Measurements from ENCODE around the gene SMG6.

Gene SMG6

DNA sequence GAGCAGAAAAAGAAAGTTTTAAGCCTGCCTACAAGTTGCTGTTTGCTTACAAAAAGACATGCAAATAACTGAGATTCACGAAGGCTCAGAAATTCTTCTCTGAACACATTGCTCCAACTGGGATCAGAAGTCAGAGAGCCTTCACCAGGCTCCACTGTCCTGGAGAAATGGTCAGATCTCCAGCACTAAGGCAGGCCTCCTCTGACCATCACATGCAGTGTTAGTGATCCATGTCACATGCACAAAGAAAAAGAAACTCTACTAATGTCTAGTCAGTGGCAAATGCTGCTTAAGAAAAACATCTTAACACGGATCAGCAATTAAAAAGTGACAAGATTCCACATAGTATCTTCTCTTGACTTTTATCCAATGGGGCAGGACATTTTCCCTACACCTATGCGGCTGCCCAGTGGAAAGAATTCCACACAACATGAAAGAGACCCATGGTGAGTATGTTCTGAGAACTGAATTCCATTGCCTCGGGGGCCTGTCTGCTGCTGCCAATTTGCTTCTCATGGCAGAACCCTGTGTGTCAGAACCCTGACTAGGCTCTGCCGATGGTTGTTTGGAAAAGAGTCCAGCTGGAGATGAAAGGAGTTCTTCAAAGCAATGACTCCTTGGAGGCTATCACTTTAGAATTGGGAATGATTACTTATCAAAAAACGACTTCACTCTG is 152.1 kb downstream of the SMG6 start:
- TF ChIP-seq ESRRG (CRISPR knock-in tag; IDR thresholded peaks at IDR 0.05): no peak
- TF ChIP-seq GLIS3 (CRISPR knock-in tag; IDR thresholded peaks at IDR 0.05): no peak
- TF ChIP-seq, protein P1, sequence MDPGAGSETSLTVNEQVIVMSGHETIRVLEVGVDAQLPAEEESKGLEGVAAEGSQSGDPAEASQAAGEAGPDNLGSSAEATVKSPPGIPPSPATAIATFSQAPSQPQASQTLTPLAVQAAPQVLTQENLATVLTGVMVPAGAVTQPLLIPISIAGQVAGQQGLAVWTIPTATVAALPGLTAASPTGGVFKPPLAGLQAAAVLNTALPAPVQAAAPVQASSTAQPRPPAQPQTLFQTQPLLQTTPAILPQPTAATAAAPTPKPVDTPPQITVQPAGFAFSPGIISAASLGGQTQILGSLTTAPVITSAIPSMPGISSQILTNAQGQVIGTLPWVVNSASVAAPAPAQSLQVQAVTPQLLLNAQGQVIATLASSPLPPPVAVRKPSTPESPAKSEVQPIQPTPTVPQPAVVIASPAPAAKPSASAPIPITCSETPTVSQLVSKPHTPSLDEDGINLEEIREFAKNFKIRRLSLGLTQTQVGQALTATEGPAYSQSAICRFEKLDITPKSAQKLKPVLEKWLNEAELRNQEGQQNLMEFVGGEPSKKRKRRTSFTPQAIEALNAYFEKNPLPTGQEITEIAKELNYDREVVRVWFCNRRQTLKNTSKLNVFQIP (CRISPR knock-in tag; IDR thresholded peaks at IDR 0.05; ENCODE audit: borderline replicate concordance, low read depth): no peak
- no peak for ATAC-seq

DNA sequence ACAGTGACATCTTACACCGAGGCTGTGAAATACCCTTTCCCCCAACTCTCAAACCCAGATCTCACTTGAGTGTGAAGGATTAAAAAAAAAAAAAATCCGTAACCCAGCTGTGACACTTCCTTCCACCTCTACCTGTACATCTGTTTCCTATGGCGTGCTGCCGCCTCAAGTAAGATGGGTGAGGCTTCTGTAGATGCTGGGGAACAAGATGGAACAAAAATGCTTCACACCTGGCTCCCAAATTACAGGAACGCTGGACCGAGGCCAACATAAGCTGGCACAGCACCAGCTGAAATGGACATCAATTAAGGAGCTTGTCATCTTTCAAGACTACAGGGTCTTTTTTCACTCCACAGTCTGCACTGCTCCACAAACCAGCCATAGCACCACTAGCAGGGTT is 152.8 kb downstream of the SMG6 start:
- no peak for TF ChIP-seq SNAI2 (CRISPR knock-in tag; IDR thresholded peaks at IDR 0.05)
- TF ChIP-seq, protein P2, sequence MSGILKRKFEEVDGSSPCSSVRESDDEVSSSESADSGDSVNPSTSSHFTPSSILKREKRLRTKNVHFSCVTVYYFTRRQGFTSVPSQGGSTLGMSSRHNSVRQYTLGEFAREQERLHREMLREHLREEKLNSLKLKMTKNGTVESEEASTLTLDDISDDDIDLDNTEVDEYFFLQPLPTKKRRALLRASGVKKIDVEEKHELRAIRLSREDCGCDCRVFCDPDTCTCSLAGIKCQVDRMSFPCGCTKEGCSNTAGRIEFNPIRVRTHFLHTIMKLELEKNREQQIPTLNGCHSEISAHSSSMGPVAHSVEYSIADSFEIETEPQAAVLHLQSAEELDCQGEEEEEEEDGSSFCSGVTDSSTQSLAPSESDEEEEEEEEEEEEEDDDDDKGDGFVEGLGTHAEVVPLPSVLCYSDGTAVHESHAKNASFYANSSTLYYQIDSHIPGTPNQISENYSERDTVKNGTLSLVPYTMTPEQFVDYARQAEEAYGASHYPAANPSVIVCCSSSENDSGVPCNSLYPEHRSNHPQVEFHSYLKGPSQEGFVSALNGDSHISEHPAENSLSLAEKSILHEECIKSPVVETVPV (CRISPR knock-in tag; IDR thresholded peaks at IDR 0.05): no peak
- TF ChIP-seq ISL1 (CRISPR knock-in tag; IDR thresholded peaks at IDR 0.05): no peak
- TF ChIP-seq ZNF565 (CRISPR knock-in tag; conservative IDR thresholded peaks at IDR 0.05; ENCODE audit: low read depth): no peak
- TF ChIP-seq, protein P3, sequence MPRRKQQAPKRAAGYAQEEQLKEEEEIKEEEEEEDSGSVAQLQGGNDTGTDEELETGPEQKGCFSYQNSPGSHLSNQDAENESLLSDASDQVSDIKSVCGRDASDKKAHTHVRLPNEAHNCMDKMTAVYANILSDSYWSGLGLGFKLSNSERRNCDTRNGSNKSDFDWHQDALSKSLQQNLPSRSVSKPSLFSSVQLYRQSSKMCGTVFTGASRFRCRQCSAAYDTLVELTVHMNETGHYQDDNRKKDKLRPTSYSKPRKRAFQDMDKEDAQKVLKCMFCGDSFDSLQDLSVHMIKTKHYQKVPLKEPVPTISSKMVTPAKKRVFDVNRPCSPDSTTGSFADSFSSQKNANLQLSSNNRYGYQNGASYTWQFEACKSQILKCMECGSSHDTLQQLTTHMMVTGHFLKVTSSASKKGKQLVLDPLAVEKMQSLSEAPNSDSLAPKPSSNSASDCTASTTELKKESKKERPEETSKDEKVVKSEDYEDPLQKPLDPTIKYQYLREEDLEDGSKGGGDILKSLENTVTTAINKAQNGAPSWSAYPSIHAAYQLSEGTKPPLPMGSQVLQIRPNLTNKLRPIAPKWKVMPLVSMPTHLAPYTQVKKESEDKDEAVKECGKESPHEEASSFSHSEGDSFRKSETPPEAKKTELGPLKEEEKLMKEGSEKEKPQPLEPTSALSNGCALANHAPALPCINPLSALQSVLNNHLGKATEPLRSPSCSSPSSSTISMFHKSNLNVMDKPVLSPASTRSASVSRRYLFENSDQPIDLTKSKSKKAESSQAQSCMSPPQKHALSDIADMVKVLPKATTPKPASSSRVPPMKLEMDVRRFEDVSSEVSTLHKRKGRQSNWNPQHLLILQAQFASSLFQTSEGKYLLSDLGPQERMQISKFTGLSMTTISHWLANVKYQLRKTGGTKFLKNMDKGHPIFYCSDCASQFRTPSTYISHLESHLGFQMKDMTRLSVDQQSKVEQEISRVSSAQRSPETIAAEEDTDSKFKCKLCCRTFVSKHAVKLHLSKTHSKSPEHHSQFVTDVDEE (CRISPR knock-in tag; IDR thresholded peaks at IDR 0.05): no peak
- TF ChIP-seq CSDC2 (CRISPR knock-in tag; IDR thresholded peaks at IDR 0.05): no peak
- TF ChIP-seq ZNF8 (CRISPR knock-in tag; IDR thresholded peaks at IDR 0.05): no peak
- TF ChIP-seq ZFP30 (CRISPR knock-in tag; IDR thresholded peaks at IDR 0.05): no peak
- TF ChIP-seq ZFP3 (CRISPR knock-in tag; IDR thresholded peaks at IDR 0.05): no peak
- no peak for TF ChIP-seq ARNTL (CRISPR knock-in tag; IDR thresholded peaks at IDR 0.05; ENCODE audit: borderline replicate concordance, low read depth)
- no peak for TF ChIP-seq GLIS3 (CRISPR knock-in tag; IDR thresholded peaks at IDR 0.05)
- TF ChIP-seq, protein P4, sequence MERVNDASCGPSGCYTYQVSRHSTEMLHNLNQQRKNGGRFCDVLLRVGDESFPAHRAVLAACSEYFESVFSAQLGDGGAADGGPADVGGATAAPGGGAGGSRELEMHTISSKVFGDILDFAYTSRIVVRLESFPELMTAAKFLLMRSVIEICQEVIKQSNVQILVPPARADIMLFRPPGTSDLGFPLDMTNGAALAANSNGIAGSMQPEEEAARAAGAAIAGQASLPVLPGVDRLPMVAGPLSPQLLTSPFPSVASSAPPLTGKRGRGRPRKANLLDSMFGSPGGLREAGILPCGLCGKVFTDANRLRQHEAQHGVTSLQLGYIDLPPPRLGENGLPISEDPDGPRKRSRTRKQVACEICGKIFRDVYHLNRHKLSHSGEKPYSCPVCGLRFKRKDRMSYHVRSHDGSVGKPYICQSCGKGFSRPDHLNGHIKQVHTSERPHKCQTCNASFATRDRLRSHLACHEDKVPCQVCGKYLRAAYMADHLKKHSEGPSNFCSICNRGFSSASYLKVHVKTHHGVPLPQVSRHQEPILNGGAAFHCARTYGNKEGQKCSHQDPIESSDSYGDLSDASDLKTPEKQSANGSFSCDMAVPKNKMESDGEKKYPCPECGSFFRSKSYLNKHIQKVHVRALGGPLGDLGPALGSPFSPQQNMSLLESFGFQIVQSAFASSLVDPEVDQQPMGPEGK (CRISPR knock-in tag; IDR thresholded peaks at IDR 0.05; ENCODE audit: borderline replicate concordance): no peak
- no peak for TF ChIP-seq ZNF70 (CRISPR knock-in tag; IDR thresholded peaks at IDR 0.05)
- TF ChIP-seq ZC3H10 (CRISPR knock-in tag; IDR thresholded peaks at IDR 0.05): no peak
- no peak for TF ChIP-seq RARB (CRISPR knock-in tag; IDR thresholded peaks at IDR 0.05)
- TF ChIP-seq OSR1 (CRISPR knock-in tag; IDR thresholded peaks at IDR 0.05): no peak
- no peak for TF ChIP-seq TCF4 (CRISPR knock-in tag; IDR thresholded peaks at IDR 0.05; ENCODE audit: borderline replicate concordance)
- no peak for ATAC-seq

DNA sequence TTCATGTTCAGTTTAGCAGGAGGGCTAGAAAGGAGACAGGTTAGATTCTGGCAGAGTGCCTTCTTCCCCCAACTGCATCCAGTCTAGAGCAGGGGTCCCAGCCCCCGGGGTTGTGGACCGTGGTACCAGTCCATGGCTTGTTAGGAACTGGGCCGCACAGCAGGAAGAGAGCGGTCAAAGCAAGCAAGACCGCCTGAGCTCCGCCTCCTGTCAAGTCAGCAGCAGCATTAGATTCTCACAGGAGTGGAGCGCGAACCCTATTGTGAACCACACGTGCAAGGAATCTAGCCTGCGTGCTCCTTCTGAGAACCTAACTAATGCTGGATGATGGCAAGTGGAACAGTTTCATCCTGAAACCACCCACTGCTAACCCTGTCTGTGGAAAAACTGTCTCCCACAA is 153.7 kb downstream of the SMG6 start:
- ATAC-seq: no peak

More for the DNA sequence above, 153.7 kb downstream of the SMG6 start:
- TF ChIP-seq ZC3H10 (CRISPR knock-in tag; IDR thresholded peaks at IDR 0.05) (no peak), ESRRG (CRISPR knock-in tag; IDR thresholded peaks at IDR 0.05) (no peak), ZFP30 (CRISPR knock-in tag; IDR thresholded peaks at IDR 0.05) (no peak), ZNF8 (CRISPR knock-in tag; IDR thresholded peaks at IDR 0.05) (no peak), ARNTL (CRISPR knock-in tag; IDR thresholded peaks at IDR 0.05; ENCODE audit: borderline replicate concordance, low read depth) (no peak), RARB (CRISPR knock-in tag; IDR thresholded peaks at IDR 0.05) (no peak)
- TF ChIP-seq, protein P4 (CRISPR knock-in tag; IDR thresholded peaks at IDR 0.05; ENCODE audit: borderline replicate concordance): no peak
